ENCODE results near the gene CRK.
"Not testable (repeated sequence)": the region's sequence is repeated elsewhere in the genome, so short reads cannot be mapped to it uniquely, and the experiment has no call there.

CRK gene

GRCh38 chr17:1446201-1446600 is 9.8 kb downstream of the CRK start:
- Histone ChIP-seq H3F3A (ENCODE audit: low read depth) (no peaks in the 10 kb centered on the region), H3K9ac (ENCODE audit: low read depth, low read length, poor library complexity, severe bottlenecking) (no peak overlapping the region), H3K4me3 (ENCODE audit: low read length, poor library complexity, severe bottlenecking) (no peak overlapping the region), H3K4me2 (ENCODE audit: low read depth, low read length, poor library complexity, severe bottlenecking) (no peak overlapping the region), H3K79me2 (ENCODE audit: insufficient read depth, low read length) (peaks cover 63% of the 10 kb centered on the region), H3K27me3 (ENCODE audit: insufficient read depth, low read length, poor library complexity, severe bottlenecking) (no peaks in the 10 kb centered on the region), H3K36me3 (ENCODE audit: insufficient read depth, low read length) (no peaks in the 10 kb centered on the region), H4K20me1 (ENCODE audit: insufficient read depth, low read length, poor library complexity, severe bottlenecking) (peaks cover 5% of the 10 kb centered on the region), H3K4me1 (ENCODE audit: insufficient read depth, low read length, poor library complexity, severe bottlenecking) (peaks cover 7% of the 10 kb centered on the region), H2AFZ (ENCODE audit: low read length) (no peak overlapping the region), H3K9me2 (replicated peaks; ENCODE audit: low read depth, low read length) (no peaks in the 10 kb centered on the region), H3K9me3 (ENCODE audit: insufficient read depth, low read depth, low read length) (no peaks in the 10 kb centered on the region)
- TF ChIP-seq CTCF (conservative IDR thresholded peaks at IDR 0.05; ENCODE audit: low read length) (no peak), EZH2phosphoT487 (IDR thresholded peaks at IDR 0.05; ENCODE audit: borderline replicate concordance) (no peak)

GRCh38 chr17:1445695-1446094 is 10.3 kb downstream of the CRK start:
- H3K4me1 ChIP-seq (ENCODE audit: insufficient read depth, low read length, poor library complexity, severe bottlenecking); H3K9me3 ChIP-seq (ENCODE audit: insufficient read depth, low read depth, low read length); H2AFZ ChIP-seq (ENCODE audit: low read length); H3K9me2 ChIP-seq (replicated peaks; ENCODE audit: low read depth, low read length); H3K36me3 ChIP-seq (ENCODE audit: insufficient read depth, low read length); H3K9ac ChIP-seq (ENCODE audit: low read depth, low read length, poor library complexity, severe bottlenecking); H3K27me3 ChIP-seq (ENCODE audit: insufficient read depth, low read length, poor library complexity, severe bottlenecking); H3K4me2 ChIP-seq (ENCODE audit: low read depth, low read length, poor library complexity, severe bottlenecking); H3K4me3 ChIP-seq (ENCODE audit: low read length, poor library complexity, severe bottlenecking); H4K20me1 ChIP-seq (ENCODE audit: insufficient read depth, low read length, poor library complexity, severe bottlenecking); H3F3A ChIP-seq (ENCODE audit: low read depth): not testable (repeated sequence)
- peaks cover 65% of the 10 kb centered on the region for H3K79me2 ChIP-seq (ENCODE audit: insufficient read depth, low read length)

- H3K36me3 ChIP-seq (ENCODE audit: insufficient read depth, low read length); H2AFZ ChIP-seq (ENCODE audit: low read length): not testable (repeated sequence)
Measured at GRCh38 chr17:1442721-1443120, 13.3 kb downstream of the CRK start.

GRCh38 chr17:1442187-1442586 is 13.8 kb downstream of the CRK start:
- TF ChIP-seq EZH2phosphoT487 (IDR thresholded peaks at IDR 0.05; ENCODE audit: borderline replicate concordance) (no peak), CTCF (conservative IDR thresholded peaks at IDR 0.05; ENCODE audit: low read length) (no peak)
- no peak overlapping the region for H3K4me2 ChIP-seq (ENCODE audit: low read depth, low read length, poor library complexity, severe bottlenecking)
- H3K4me1 ChIP-seq (ENCODE audit: insufficient read depth, low read length, poor library complexity, severe bottlenecking) = peaks cover 4% of the 10 kb centered on the region
- no peaks in the 10 kb centered on the region for H3K27me3 ChIP-seq (ENCODE audit: insufficient read depth, low read length, poor library complexity, severe bottlenecking)
- H3K4me3 ChIP-seq (ENCODE audit: low read length, poor library complexity, severe bottlenecking) = no peak overlapping the region
- no peaks in the 10 kb centered on the region for H4K20me1 ChIP-seq (ENCODE audit: insufficient read depth, low read length, poor library complexity, severe bottlenecking)
- no peaks in the 10 kb centered on the region for H3K9me3 ChIP-seq (ENCODE audit: insufficient read depth, low read depth, low read length)
- H3K36me3 ChIP-seq (ENCODE audit: insufficient read depth, low read length) = no peaks in the 10 kb centered on the region
- no peak overlapping the region for H3K9ac ChIP-seq (ENCODE audit: low read depth, low read length, poor library complexity, severe bottlenecking)
- H3K79me2 ChIP-seq (ENCODE audit: insufficient read depth, low read length) = peaks cover 41% of the 10 kb centered on the region
- no peaks in the 10 kb centered on the region for H3K9me2 ChIP-seq (replicated peaks; ENCODE audit: low read depth, low read length)
- H3F3A ChIP-seq (ENCODE audit: low read depth) = no peaks in the 10 kb centered on the region
- H2AFZ ChIP-seq (ENCODE audit: low read length) = no peak overlapping the region

More at GRCh38 chr17:1442721-1443120, 13.3 kb downstream of the CRK start:
- H4K20me1 ChIP-seq (ENCODE audit: insufficient read depth, low read length, poor library complexity, severe bottlenecking); H3K4me3 ChIP-seq (ENCODE audit: low read length, poor library complexity, severe bottlenecking); H3K4me2 ChIP-seq (ENCODE audit: low read depth, low read length, poor library complexity, severe bottlenecking); H3K9me2 ChIP-seq (replicated peaks; ENCODE audit: low read depth, low read length); H3K9ac ChIP-seq (ENCODE audit: low read depth, low read length, poor library complexity, severe bottlenecking); H3F3A ChIP-seq (ENCODE audit: low read depth); H3K9me3 ChIP-seq (ENCODE audit: insufficient read depth, low read depth, low read length); H3K27me3 ChIP-seq (ENCODE audit: insufficient read depth, low read length, poor library complexity, severe bottlenecking); H3K4me1 ChIP-seq (ENCODE audit: insufficient read depth, low read length, poor library complexity, severe bottlenecking): not testable (repeated sequence)
- H3K79me2 ChIP-seq (ENCODE audit: insufficient read depth, low read length) = peaks cover 41% of the 10 kb centered on the region

Measured in Loucy (cell line).